Esophagus (tissue), 2 donors: Measurements from ENCODE around the gene APBA2. TPM values are rescaled to one million over a fixed set of nuclear protein-coding genes. Genes with fewer than 3 reads are reported as not detected.

Experiments used
- H3K27ac ChIP-seq, 2 donors: one replicate each; pipeline ENCODE4 v1.5.1; 2013; ENCODE audit warnings: low read depth in 2 of 2, mild to moderate bottlenecking in 2 of 2, inconsistent platforms in 1 of 2, low read length in 1 of 2, moderate library complexity in 1 of 2
- H3K27me3 ChIP-seq, 2 donors: one replicate each; pipeline ENCODE4 v1.6.1; 2013; ENCODE audit warnings: low read length in 2 of 2, control low read depth in 1 of 2, mild to moderate bottlenecking in 1 of 2; ENCODE audit not compliant: insufficient read depth in 2 of 2, control insufficient read depth in 1 of 2
- H3K36me3 ChIP-seq, 2 donors: one replicate each; pipeline ENCODE4 v1.6.1; 2013; ENCODE audit warnings: low read length in 1 of 2; ENCODE audit not compliant: control insufficient read depth in 2 of 2, insufficient read depth in 2 of 2
- H3K4me1 ChIP-seq, 2 donors: one replicate each; pipeline ENCODE4 v1.6.1; 2013; ENCODE audit warnings: low read length in 1 of 2; ENCODE audit not compliant: control insufficient read depth in 2 of 2, insufficient read depth in 2 of 2
- H3K4me3 ChIP-seq, 2 donors: one replicate each; pipeline ENCODE4 v1.5.1; 2013; ENCODE audit warnings: low read length in 2 of 2, mild to moderate bottlenecking in 2 of 2, low read depth in 1 of 2, moderate library complexity in 1 of 2
- H3K9me3 ChIP-seq, 2 donors: one replicate each; pipeline ENCODE4 v1.6.1; 2013; ENCODE audit warnings: mild to moderate bottlenecking in 2 of 2, low read depth in 1 of 2, low read length in 1 of 2, moderate library complexity in 1 of 2; ENCODE audit not compliant: control insufficient read depth in 2 of 2, insufficient read depth in 1 of 2
- WGBS, 2 donors: extraction: QIAGEN DNeasy Blood & Tissue Kit; methylation state at CpG; one replicate each; pipeline ENCODE4 v1.1.7; 2013; 5-methylcytosine and 5-hydroxymethylcytosine counted together
- polyA plus RNA-seq, 2 donors: library from polyadenylated mRNA; stranded (reverse); fragments of 200-250 nt; gene quantifications; one replicate each; pipeline ENCODE4 v1.2.3, GENCODE V29; 2013
- donor health status: healthy with polysubstance abuse.
- donor health status: Bipolar disorder and iron deficiency.

APBA2 gene
- polyA plus RNA-seq, 2 donors = 0.77 to 1.7 TPM

GRCh38 chr15:29086891-29087290 lies 201.1 kb downstream of the APBA2 start:
- 88% methylated on average over 2 of the region's 2 CpGs for WGBS, 2 donors
- no peaks in the 10 kb centered on the region for H3K27me3 ChIP-seq
- no peak overlapping the region for H3K27ac ChIP-seq
- no peaks in the 10 kb centered on the region for H3K4me1 ChIP-seq
- H3K9me3 ChIP-seq = no peaks in the 10 kb centered on the region
- no peak overlapping the region for H3K4me3 ChIP-seq
- H3K36me3 ChIP-seq = no peaks in the 10 kb centered on the region

DNA sequence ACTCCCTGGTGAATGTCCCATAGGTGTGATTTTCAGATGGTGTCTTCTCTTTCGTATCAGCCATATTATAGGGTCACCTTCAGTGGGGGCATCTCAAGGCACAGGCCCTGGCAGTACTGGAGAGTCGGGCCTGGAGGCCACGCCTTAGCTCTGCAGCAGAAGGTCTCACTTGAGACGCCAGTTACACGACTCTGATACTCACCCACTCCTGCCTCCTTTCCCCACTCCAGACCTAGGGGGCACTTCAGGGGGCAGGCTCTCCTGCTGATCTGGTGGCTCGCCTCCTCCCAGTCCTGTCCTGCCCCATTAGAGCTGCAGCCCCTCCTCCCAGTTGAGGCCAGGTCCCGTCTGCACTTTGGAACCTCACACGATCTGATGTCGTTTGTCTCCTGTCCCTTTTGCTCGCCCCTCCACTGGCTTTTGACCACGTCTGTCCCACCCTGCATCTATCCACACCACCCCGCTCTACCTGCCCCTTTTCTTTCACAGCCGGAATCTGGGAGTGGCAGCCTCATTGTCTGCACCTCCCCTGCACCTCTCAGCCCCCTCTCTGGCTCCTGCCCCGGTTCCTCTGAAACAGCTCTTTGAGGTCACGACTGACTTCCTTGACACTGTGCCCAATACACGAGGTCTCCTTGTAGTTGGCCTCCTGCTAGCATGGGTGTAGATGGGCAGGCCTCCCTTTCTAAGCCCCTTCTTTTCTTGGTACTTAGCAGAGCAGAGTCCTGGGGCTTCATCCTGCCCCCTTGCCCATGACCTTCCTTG lies 201.9 kb downstream of the APBA2 start:
- no peaks in the 10 kb centered on the region for H3K36me3 ChIP-seq
- H3K27me3 ChIP-seq = no peaks in the 10 kb centered on the region
- H3K4me1 ChIP-seq = no peaks in the 10 kb centered on the region
- no peak overlapping the region for H3K27ac ChIP-seq
- no peak overlapping the region for H3K4me3 ChIP-seq
- 72 to 78% methylated on average over 16 of the region's 16 CpGs for WGBS, 2 donors
- H3K9me3 ChIP-seq = no peaks in the 10 kb centered on the region

DNA sequence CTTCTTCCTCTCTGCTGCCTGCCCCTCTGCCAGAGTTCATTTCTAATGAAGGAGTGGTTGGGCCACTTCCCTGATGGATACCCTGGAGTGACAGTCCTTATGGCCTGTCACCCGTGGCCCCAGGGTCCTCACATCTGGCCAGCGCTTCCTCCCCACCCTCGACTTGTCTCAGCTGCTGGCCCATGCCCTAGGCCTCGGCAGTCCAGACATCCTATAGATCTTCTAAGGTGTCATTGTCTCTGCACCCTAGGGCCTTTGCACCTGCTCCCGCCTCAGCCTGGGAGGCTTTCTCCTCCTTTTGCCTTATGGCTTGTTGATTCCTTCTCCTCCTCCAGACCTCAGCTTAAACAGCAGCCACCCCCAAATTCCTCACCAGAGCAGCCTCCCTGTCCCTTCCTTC lies 202.9 kb downstream of the APBA2 start:
- Histone ChIP-seq H3K4me1 (no peaks in the 10 kb centered on the region), H3K36me3 (no peaks in the 10 kb centered on the region), H3K27me3 (no peaks in the 10 kb centered on the region), H3K9me3 (no peaks in the 10 kb centered on the region), H3K27ac (no peak overlapping the region), H3K4me3 (no peak overlapping the region)
- 92 to 97% methylated on average over 5 of the region's 5 CpGs for WGBS, 2 donors

DNA sequence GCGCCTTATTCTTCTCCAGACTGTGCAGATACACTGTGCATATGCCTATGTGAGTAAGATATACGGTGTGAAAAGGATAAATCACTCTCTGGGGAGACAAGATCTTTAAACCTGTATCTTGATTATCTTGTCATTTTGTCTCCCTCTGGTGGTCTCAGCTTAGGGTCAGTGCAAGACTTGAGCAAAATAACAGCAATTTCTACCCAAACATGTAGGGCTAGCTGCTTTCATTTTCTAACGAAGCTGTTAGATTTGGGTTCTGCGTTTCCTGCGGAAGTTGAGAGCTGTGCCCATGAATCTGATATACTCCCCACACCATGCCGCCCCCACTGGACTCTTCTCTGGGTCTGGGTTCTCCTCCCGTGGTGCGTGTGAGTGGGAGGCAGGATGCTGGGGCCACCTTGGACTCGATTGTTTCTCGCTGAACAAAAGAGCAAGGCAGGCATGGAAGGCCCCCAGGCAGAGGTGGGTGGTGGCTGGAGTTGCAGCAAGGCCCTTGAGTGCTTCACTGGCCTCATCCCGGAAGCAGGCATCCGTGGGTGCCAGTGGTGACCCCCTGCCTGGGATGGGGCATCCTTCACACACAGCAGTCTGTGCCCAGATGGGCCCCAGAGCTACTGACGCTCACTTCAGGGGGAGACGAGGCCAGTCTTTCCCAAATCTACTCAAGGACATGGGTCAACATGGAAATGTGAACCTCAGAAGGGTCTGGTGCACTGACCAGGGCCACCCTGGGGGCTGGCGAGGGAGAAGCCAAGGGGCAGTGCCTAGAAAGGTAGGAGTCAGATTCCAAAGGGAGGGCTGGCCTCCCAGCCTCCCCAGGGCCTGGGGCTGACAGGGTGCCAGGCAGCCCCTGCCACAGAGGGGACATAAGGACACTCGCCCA lies 204.2 kb downstream of the APBA2 start:
- H3K9me3 ChIP-seq = no peaks in the 10 kb centered on the region
- H3K36me3 ChIP-seq = no peaks in the 10 kb centered on the region
- H3K4me1 ChIP-seq = no peaks in the 10 kb centered on the region
- H3K27ac ChIP-seq = no peak overlapping the region
- 76 to 77% methylated on average over 16 of the region's 16 CpGs for WGBS, 2 donors
- no peaks in the 10 kb centered on the region for H3K27me3 ChIP-seq
- H3K4me3 ChIP-seq = no peak overlapping the region

- no peaks in the 10 kb centered on the region for H3K4me1 ChIP-seq
- no peak overlapping the region for H3K4me3 ChIP-seq
- 75 to 80% methylated on average over 15 of the region's 15 CpGs for WGBS, 2 donors
- H3K27ac ChIP-seq = no peak overlapping the region
- peaks cover 0 to 2% of the 10 kb centered on the region in 2 donors for H3K9me3 ChIP-seq
- H3K27me3 ChIP-seq = no peaks in the 10 kb centered on the region
- no peaks in the 10 kb centered on the region for H3K36me3 ChIP-seq
Measured at GRCh38 chr15:29090617-29091466, 205.1 kb downstream of the APBA2 start.

DNA sequence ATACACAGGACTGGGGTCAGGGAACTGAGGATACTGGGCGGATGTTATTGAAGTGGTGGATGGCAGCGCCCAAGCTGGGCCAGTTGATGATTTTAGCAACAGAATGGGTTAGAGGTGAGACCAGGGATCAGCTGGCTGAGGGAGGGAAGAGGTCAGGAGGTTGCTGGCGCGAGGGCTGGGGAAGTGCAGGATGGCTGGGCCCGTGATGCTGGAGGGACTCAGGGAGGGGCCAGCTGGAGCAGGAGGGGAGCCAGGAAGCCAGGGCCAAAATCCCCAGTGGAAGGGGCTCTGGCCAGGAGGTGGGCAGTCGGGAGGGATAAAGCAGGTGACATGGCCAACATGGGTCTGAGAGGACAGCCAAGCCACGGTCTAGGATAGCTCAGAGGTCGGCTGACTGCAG lies 205.9 kb downstream of the APBA2 start:
- Histone ChIP-seq H3K27ac (no peak overlapping the region), H3K27me3 (no peaks in the 10 kb centered on the region), H3K4me1 (no peaks in the 10 kb centered on the region), H3K36me3 (no peaks in the 10 kb centered on the region), H3K9me3 (peaks cover 0 to 2% of the 10 kb centered on the region in 2 donors), H3K4me3 (no peak overlapping the region)
- WGBS, 2 donors = 76 to 79% methylated on average over 8 of the region's 8 CpGs

- 91 to 92% methylated on average over 14 of the region's 14 CpGs for WGBS, 2 donors
- no peaks in the 10 kb centered on the region for H3K4me1 ChIP-seq
- H3K27ac ChIP-seq = no peak overlapping the region
- no peak overlapping the region for H3K4me3 ChIP-seq
- peaks cover 0 to 2% of the 10 kb centered on the region in 2 donors for H3K9me3 ChIP-seq
- no peaks in the 10 kb centered on the region for H3K36me3 ChIP-seq
- H3K27me3 ChIP-seq = no peaks in the 10 kb centered on the region
Measured at GRCh38 chr15:29092376-29093064, 206.7 kb downstream of the APBA2 start.

DNA sequence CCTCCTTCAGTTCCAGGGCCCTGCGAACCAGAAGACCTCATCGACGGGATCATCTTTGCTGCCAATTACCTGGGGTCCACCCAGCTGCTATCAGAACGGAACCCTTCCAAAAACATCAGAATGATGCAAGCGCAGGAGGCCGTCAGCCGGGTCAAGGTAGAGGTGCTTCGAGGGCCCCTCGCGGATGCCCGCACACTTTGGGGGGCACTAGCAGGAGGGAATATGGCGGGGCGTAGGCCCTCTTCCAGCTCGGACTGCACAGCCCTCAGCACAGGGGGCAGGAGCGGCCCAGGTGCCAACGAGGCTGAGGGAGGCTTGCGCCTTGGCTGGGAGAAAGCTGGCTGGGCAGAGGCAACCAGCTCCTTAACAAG lies 207.3 kb downstream of the APBA2 start:
- H3K36me3 ChIP-seq = no peaks in the 10 kb centered on the region
- no peaks in the 10 kb centered on the region for H3K4me1 ChIP-seq
- no peak overlapping the region for H3K27ac ChIP-seq
- no peak overlapping the region for H3K4me3 ChIP-seq
- H3K27me3 ChIP-seq = no peaks in the 10 kb centered on the region
- WGBS, 2 donors = 95 to 96% methylated on average over 17 of the region's 17 CpGs
- peaks cover 0 to 2% of the 10 kb centered on the region in 2 donors for H3K9me3 ChIP-seq
